SIG-M5 treated with dmso at 0.1 percent for 504 hours (cell line): ENCODE measurements around the gene PPOX.

Experiments
- DNase-seq: peaks from one replicate; lab custom pipeline; 2025; ENCODE audit not compliant: unreplicated experiment; lab: John Stamatoyannopoulos, UW

PPOX gene

GRCh38 chr1:161175771-161176453, 9.7 kb downstream of the PPOX start:
- DNase-seq, result no peak

GRCh38 chr1:161176468-161177111, 10.4 kb downstream of the PPOX start:
- no peak for DNase-seq

- DNase-seq, result peak; percentile 77
These were observed 11.1 kb downstream of the PPOX start, which contains the start of gene B4GALT3 for GRCh38 chr1:161177112-161177935. B4GALT3 (minus strand) TSS chr1:161177507; CDS start chr1:161176060, 1,447 bp downstream.

- DNase-seq, result no peak
These were observed 11.7 kb downstream of the PPOX start for GRCh38 chr1:161177936-161178244.

GRCh38 chr1:161179698-161180097, 13.5 kb downstream of the PPOX start:
- DNase-seq, result no peak

GRCh38 chr1:161180639-161181038, 14.4 kb downstream of the PPOX start:
- peak; percentile 44 for DNase-seq

GRCh38 chr1:161182214-161182613, 16.0 kb downstream of the PPOX start:
- peak; percentile 87 for DNase-seq

- peak; percentile 99 for DNase-seq
These were observed 19.1 kb downstream of the PPOX start for GRCh38 chr1:161185282-161185682.

- peak; percentile 100 for DNase-seq
These were observed 19.6 kb downstream of the PPOX start for GRCh38 chr1:161185732-161186311.

GRCh38 chr1:161187311-161187710, 21.1 kb downstream of the PPOX start:
- no peak for DNase-seq

- no peak for DNase-seq
These were observed 22.2 kb downstream of the PPOX start for GRCh38 chr1:161188381-161188780.

- DNase-seq, result no peak
These were observed 22.8 kb downstream of the PPOX start for GRCh38 chr1:161189036-161189435.

- no peak for DNase-seq
These were observed 24.8 kb downstream of the PPOX start for GRCh38 chr1:161190962-161191521.

- DNase-seq, result no peak
These were observed 25.7 kb downstream of the PPOX start for GRCh38 chr1:161191971-161192370.

GRCh38 chr1:161192476-161193465, 26.5 kb downstream of the PPOX start:
- peak; percentile 92 for DNase-seq

GRCh38 chr1:161193561-161194235, 27.5 kb downstream of the PPOX start:
- no peak for DNase-seq

GRCh38 chr1:161195171-161195570, 28.9 kb downstream of the PPOX start:
- DNase-seq, result peak; percentile 86

- DNase-seq, result no peak
These were observed 29.9 kb downstream of the PPOX start for GRCh38 chr1:161196111-161196510.
